OCI-LY7 (cell line): ENCODE measurements around the gene HSD17B14. TPM values are rescaled to one million over a fixed set of nuclear protein-coding genes. Genes with fewer than 3 reads are reported as not detected.

Source experiments
- BruUV-seq: library from RNA; stranded (reverse); fragments of 400-500 nt; replicated peaks from 2 replicates; lab custom pipeline; 2021; lab: Mats Ljungman, UMichigan
- CTCF ChIA-PET: fragments of 300-600 bp; sonication (Branson Sonifier 250); formaldehyde crosslinking; loops from one replicate; lab custom pipeline; 2022; ENCODE audit warnings: antibody characterized with exemption; ENCODE audit not compliant: unreplicated experiment; lab: Charles Lee
- POLR2A ChIA-PET: fragments of 300-600 bp; sonication (Branson Sonifier 250); formaldehyde crosslinking; loops from one replicate; lab custom pipeline; 2022; ENCODE audit warnings: antibody characterized with exemption; lab: Charles Lee
- DNase-seq: peaks from one replicate; pipeline ENCODE4 v3.0.0-alpha.2; 2015; ENCODE audit warnings: low spot score
- H2AFZ ChIP-seq: fragments of 200-600 bp; sonication (generic), shearing (Covaris generic); 2 replicates; pipeline ENCODE4 v1.6.1; 2014; ENCODE audit warnings: mild to moderate bottlenecking, antibody characterized with exemption, low read length, moderate library complexity
- H3K27ac ChIP-seq: fragments of 200-600 bp; sonication (generic); 2 replicates; pipeline ENCODE4 v1.5.1; 2014; ENCODE audit warnings: mixed run types, low read depth, mild to moderate bottlenecking, moderate library complexity, low read length, inconsistent platforms; ENCODE audit not compliant: poor library complexity, severe bottlenecking
- H3K36me3 ChIP-seq: fragments of 200-600 bp; sonication (generic); 2 replicates; pipeline ENCODE4 v1.6.1; 2014; ENCODE audit warnings: mild to moderate bottlenecking, antibody characterized with exemption, low read length, moderate library complexity, mixed read lengths; ENCODE audit not compliant: insufficient read depth
- H3K4me1 ChIP-seq: fragments of 200-600 bp; sonication (generic); 2 replicates; pipeline ENCODE4 v1.5.1; 2014; ENCODE audit warnings: mild to moderate bottlenecking, low read length; ENCODE audit not compliant: insufficient read depth, poor library complexity, severe bottlenecking
- H3K4me2 ChIP-seq: fragments of 200-600 bp; sonication (generic); 2 replicates; pipeline ENCODE4 v1.6.1; 2014; ENCODE audit warnings: mild to moderate bottlenecking, low read length
- H3K4me3 ChIP-seq: fragments of 200-600 bp; sonication (generic); 2 replicates; pipeline ENCODE4 v1.5.1; 2014; ENCODE audit warnings: mild to moderate bottlenecking, low read depth, low read length; ENCODE audit not compliant: poor library complexity, severe bottlenecking
- H3K79me2 ChIP-seq: fragments of 200-600 bp; sonication (generic); 2 replicates; pipeline ENCODE4 v1.6.1; 2016; ENCODE audit warnings: low read depth, mild to moderate bottlenecking, low read length, moderate library complexity, mixed read lengths; ENCODE audit not compliant: insufficient read depth
- H3K9me2 ChIP-seq: fragments of 200-600 bp; sonication (generic); 2 replicates; pipeline ENCODE4 v1.6.1; 2016; ENCODE audit warnings: mild to moderate bottlenecking, low read length, mixed read lengths; ENCODE audit not compliant: insufficient read depth
- H3K9me3 ChIP-seq: fragments of 200-600 bp; sonication (generic); 2 replicates; pipeline ENCODE4 v1.6.1; 2014; ENCODE audit warnings: mild to moderate bottlenecking, mixed run types, low read length, mixed read lengths
- H4K20me1 ChIP-seq: fragments of 200-600 bp; sonication (generic); 2 replicates; pipeline ENCODE4 v1.6.1; 2014; ENCODE audit warnings: mild to moderate bottlenecking, antibody characterized with exemption, low read length, moderate library complexity, mixed read lengths; ENCODE audit not compliant: insufficient read depth
- EZH2phosphoT487 ChIP-seq: fragments of 200-600 bp; sonication (generic); IDR thresholded peaks from 2 replicates; pipeline ENCODE4 v1.6.1; 2018; ENCODE audit warnings: low read depth, borderline replicate concordance, mild to moderate bottlenecking, mixed run types, antibody characterized with exemption, low read length, moderate library complexity, mixed read lengths
- intact Hi-C: fragments of 100-400 bp; cut with micrococcal nuclease; formaldehyde crosslinking; loops from one replicate; pipeline ENCODE4 v1.10.0; 2022; ENCODE audit not compliant: unreplicated experiment
- total RNA-seq, 2 experiments: library from RNA; depleted of rRNA in 1 of 2; stranded (reverse); fragments of >200 nt in 1 of 2; shearing (Covaris generic) in 1 of 2; gene quantifications; 2 replicates each; pipeline ENCODE4 v1.2.3, GENCODE V29; 2014 to 2022
- TF ChIP-seq, protein P1 (sequence below): fragments of 200-600 bp; sonication (generic); conservative IDR thresholded peaks from 2 replicates; pipeline ENCODE4 v1.5.1; 2014; ENCODE audit warnings: mild to moderate bottlenecking, antibody characterized with exemption, low read length, moderate library complexity, mixed read lengths

Gene HSD17B14
- total RNA-seq, 2 experiments from 2014 or later, result 1.8 to 4.5 TPM

DNA sequence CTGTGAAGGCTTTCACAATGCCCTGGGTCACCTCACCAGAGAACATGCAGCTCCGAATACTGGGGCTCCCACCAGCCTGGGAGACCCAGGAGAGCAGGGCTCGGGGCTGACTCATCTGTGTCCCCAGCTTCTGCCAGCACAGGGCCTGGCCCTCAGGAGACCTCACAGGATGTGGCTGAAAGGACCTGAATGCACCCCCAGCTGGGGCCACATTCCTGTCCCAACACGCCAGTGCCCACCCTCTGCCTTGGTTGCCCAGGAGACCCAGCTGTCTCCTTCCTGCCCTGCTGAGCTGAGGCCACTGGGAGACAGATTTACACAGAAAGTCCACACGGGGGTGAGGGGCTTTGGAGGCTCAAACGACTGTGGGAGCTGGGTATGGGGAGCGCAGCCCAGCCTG, 37.4 kb downstream of the HSD17B14 start:
- H3K36me3 ChIP-seq, result no peaks in the 10 kb centered on the region
- no peak for DNase-seq
- no peak overlapping the region for H2AFZ ChIP-seq
- CTCF ChIA-PET, result interaction anchor here (0.5 kb wide), 1 partner anchor 262 kb away, joined by 3 read pairs; no protein-coding TSS in a partner anchor
- H3K4me2 ChIP-seq, result no peak overlapping the region
- no peaks in the 10 kb centered on the region for H3K79me2 ChIP-seq
- H3K9me3 ChIP-seq, result no peaks in the 10 kb centered on the region
- H3K27ac ChIP-seq, result no peak overlapping the region
- POLR2A ChIA-PET, result no interaction called here
- BruUV-seq, result no TSS peak
- no peaks in the 10 kb centered on the region for H4K20me1 ChIP-seq
- H3K4me1 ChIP-seq, result peaks cover 5% of the 10 kb centered on the region
- H3K9me2 ChIP-seq, result no peaks in the 10 kb centered on the region
- intact Hi-C loops, result no loop called here
- H3K4me3 ChIP-seq, result no peak overlapping the region
- TF ChIP-seq EZH2phosphoT487, result no peak
- TF ChIP-seq, protein P1, sequence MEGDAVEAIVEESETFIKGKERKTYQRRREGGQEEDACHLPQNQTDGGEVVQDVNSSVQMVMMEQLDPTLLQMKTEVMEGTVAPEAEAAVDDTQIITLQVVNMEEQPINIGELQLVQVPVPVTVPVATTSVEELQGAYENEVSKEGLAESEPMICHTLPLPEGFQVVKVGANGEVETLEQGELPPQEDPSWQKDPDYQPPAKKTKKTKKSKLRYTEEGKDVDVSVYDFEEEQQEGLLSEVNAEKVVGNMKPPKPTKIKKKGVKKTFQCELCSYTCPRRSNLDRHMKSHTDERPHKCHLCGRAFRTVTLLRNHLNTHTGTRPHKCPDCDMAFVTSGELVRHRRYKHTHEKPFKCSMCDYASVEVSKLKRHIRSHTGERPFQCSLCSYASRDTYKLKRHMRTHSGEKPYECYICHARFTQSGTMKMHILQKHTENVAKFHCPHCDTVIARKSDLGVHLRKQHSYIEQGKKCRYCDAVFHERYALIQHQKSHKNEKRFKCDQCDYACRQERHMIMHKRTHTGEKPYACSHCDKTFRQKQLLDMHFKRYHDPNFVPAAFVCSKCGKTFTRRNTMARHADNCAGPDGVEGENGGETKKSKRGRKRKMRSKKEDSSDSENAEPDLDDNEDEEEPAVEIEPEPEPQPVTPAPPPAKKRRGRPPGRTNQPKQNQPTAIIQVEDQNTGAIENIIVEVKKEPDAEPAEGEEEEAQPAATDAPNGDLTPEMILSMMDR, result no peak

DNA sequence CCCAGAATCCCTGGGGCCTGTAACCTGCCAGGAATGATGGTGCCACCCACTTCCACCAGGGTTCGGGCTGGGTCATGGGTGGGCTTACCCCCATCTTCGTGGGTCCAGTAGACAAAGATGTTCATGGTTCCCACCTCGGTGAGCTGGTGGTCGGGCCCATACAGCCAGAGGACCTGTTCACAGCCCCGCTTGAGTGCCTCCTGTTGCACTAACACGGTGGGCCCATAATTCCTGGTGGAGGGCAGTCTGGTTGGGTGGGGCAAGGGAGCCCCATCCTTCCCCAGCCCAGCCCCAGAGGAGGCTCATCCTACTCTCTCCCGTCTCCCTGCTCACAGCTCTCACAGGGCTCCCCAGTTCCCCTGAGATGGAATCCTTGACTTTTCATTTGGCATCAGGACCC, 39.2 kb downstream of the HSD17B14 start:
- no peak for DNase-seq
- POLR2A ChIA-PET, result interaction anchor here (0.6 kb wide), 1 partner anchor 32 kb away, joined by 4 read pairs; no protein-coding TSS in a partner anchor
- H3K36me3 ChIP-seq, result no peaks in the 10 kb centered on the region
- CTCF ChIA-PET, result no interaction called here
- H3K4me1 ChIP-seq, result peaks cover 5% of the 10 kb centered on the region
- H3K79me2 ChIP-seq, result no peaks in the 10 kb centered on the region
- no peaks in the 10 kb centered on the region for H3K9me2 ChIP-seq
- no peak overlapping the region for H3K27ac ChIP-seq
- no peak overlapping the region for H2AFZ ChIP-seq
- intact Hi-C loops, result no loop called here
- H4K20me1 ChIP-seq, result no peaks in the 10 kb centered on the region
- no peak overlapping the region for H3K4me3 ChIP-seq
- no peaks in the 10 kb centered on the region for H3K9me3 ChIP-seq
- no peak overlapping the region for H3K4me2 ChIP-seq
- BruUV-seq, result no TSS peak
- no peak for TF ChIP-seq EZH2phosphoT487

DNA sequence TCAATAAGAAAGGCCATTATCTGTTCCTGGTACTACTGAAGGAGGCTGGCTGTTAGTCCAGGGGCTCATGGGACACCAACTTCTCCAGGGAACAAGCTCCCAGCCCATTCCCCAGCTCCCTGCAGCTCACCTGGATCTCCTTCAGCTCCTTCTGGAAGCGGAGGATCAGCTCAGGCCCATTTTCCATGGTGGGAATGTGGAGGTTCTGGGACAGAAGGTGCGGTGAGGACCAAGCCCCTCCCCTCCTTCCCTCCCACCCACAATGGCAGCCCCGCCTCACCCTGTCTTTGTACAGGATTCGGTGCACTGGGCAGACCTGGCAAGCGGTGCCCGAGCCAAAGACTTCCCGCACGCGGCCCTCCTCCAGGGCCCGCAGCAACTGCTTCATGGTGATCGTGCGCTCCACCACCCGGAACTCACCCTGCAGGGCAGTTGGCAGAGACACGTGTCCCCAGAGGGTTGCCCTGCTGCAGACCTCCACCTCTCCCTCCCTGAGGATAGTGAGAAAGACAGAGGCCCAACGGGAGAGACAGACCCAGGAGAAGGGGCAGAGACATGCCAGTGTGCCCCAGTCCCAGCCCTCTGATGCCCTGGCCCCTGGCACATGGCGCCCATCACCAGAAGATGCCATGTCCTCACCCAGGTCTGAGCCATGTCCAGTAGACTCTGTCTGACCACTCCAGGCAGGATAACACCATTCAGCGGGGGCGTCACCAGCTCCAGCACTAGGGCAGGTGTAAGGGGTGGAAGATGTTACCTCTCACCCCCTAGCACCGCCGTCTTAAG, 39.8 kb downstream of the HSD17B14 start:
- TF ChIP-seq, protein P1, result no peak
- TF ChIP-seq EZH2phosphoT487, result no peak
- intact Hi-C loops, result no loop called here
- ChIA-PET POLR2A (interaction anchor here (0.6 to 1.5 kb wide), 3 partner anchors 33 to 40 kb away, joined by 3 to 6 read pairs (median 4); partner anchors contain the start of gene HSD17B14), CTCF (interaction anchor here (1.0 to 1.1 kb wide), 2 partner anchors 15 to 40 kb away, joined by 4 to 5 read pairs; no protein-coding TSS in a partner anchor)
- BruUV-seq, result no TSS peak
- no peaks in the 10 kb centered on the region for H4K20me1 ChIP-seq
- no peak overlapping the region for H3K27ac ChIP-seq
- H3K4me1 ChIP-seq, result peaks cover 5% of the 10 kb centered on the region
- no peak for DNase-seq
- H3K9me3 ChIP-seq, result no peaks in the 10 kb centered on the region
- no peak overlapping the region for H2AFZ ChIP-seq
- H3K79me2 ChIP-seq, result no peaks in the 10 kb centered on the region
- H3K4me3 ChIP-seq, result no peak overlapping the region
- no peaks in the 10 kb centered on the region for H3K9me2 ChIP-seq
- no peak overlapping the region for H3K4me2 ChIP-seq
- no peaks in the 10 kb centered on the region for H3K36me3 ChIP-seq
